CD8-positive, alpha-beta memory T cell (primary cell): ENCODE data around the gene PAN3. TPM values are rescaled to one million over a fixed set of nuclear protein-coding genes. Genes with fewer than 3 reads are reported as not detected.

Source experiments
- CTCF ChIA-PET: fragments of 350-600 bp; sonication (Branson Sonifier 250); formaldehyde crosslinking; loops from one replicate; lab custom pipeline; 2021; ENCODE audit warnings: antibody characterized with exemption; lab: Charles Lee
- POLR2A ChIA-PET: fragments of 350-600 bp; sonication (Branson Sonifier 250); formaldehyde crosslinking; loops from one replicate; lab custom pipeline; 2021; ENCODE audit warnings: antibody characterized with exemption; lab: Charles Lee
- DNase-seq, 5 donors: peaks; one replicate each; pipeline versions ENCODE4 v3.0.0 to v3.0.0-alpha.2; 2020 to 2022; ENCODE audit warnings: mixed read lengths in 1 of 5
- H3K27ac ChIP-seq: one replicate; pipeline ENCODE4 v1.7.0; 2013; ENCODE audit warnings: low read depth, mild to moderate bottlenecking, low read length, moderate library complexity
- H3K27me3 ChIP-seq: 2 replicates; pipeline ENCODE4 v1.7.0; 2013; ENCODE audit warnings: low read length, mild to moderate bottlenecking; ENCODE audit not compliant: insufficient read depth, poor library complexity, severe bottlenecking
- H3K36me3 ChIP-seq: 2 replicates; pipeline ENCODE4 v1.7.0; 2013; ENCODE audit warnings: mild to moderate bottlenecking, low read length, moderate library complexity; ENCODE audit not compliant: insufficient read depth
- H3K4me1 ChIP-seq: 2 replicates; pipeline ENCODE4 v1.7.0; 2013; ENCODE audit warnings: mild to moderate bottlenecking, low read length, moderate library complexity; ENCODE audit not compliant: insufficient read depth
- H3K4me3 ChIP-seq: 2 replicates; pipeline ENCODE4 v1.7.0; 2013; ENCODE audit warnings: mild to moderate bottlenecking, low read length
- H3K9me3 ChIP-seq: 2 replicates; pipeline ENCODE4 v1.7.0; 2013; ENCODE audit warnings: mild to moderate bottlenecking, low read length
- H3K27ac Mint-ChIP-seq, 8 donors: one replicate each; pipeline ENCODE4 v1.8.0; 2020 to 2021; ENCODE audit warnings: mixed read lengths in 8 of 8, mild to moderate bottlenecking in 6 of 8, inconsistent platforms in 3 of 8, moderate library complexity in 3 of 8
- H3K27me3 Mint-ChIP-seq, 2 donors: one replicate each; pipeline ENCODE4 v1.8.0; 2020 to 2021; ENCODE audit warnings: mixed read lengths in 2 of 2, mild to moderate bottlenecking in 1 of 2, moderate library complexity in 1 of 2
- H3K36me3 Mint-ChIP-seq, 3 donors: one replicate each; pipeline ENCODE4 v1.8.0; 2020 to 2021; ENCODE audit warnings: mixed read lengths in 3 of 3, inconsistent platforms in 1 of 3, mild to moderate bottlenecking in 1 of 3
- H3K4me1 Mint-ChIP-seq, 3 donors: one replicate each; pipeline ENCODE4 v1.8.0; 2020 to 2021; ENCODE audit warnings: mixed read lengths in 3 of 3, inconsistent platforms in 1 of 3, mild to moderate bottlenecking in 1 of 3
- H3K4me3 Mint-ChIP-seq, 7 donors: one replicate each; pipeline ENCODE4 v1.8.0; 2020 to 2021; ENCODE audit warnings: mixed read lengths in 7 of 7, mild to moderate bottlenecking in 6 of 7, moderate library complexity in 4 of 7, inconsistent platforms in 2 of 7
- H3K9me3 Mint-ChIP-seq, 5 donors: one replicate each; pipeline ENCODE4 v1.8.0; 2020 to 2022; ENCODE audit warnings: mixed read lengths in 5 of 5, mild to moderate bottlenecking in 3 of 5, moderate library complexity in 2 of 5, inconsistent platforms in 1 of 5
- polyA plus RNA-seq: library from polyadenylated mRNA; unstranded; fragments of 300-500 nt; fragmentation: Illumina TruSeq; gene quantifications from one replicate; pipeline ENCODE4 v1.2.3, GENCODE V29; 2021
- total RNA-seq, 2 experiments: library from RNA; stranded (reverse); gene quantifications; one replicate each; pipeline ENCODE4 v1.2.3, GENCODE V29; 2021

Gene PAN3
- total and polyA plus RNA-seq, 3 experiments from 2014 or later: 5.3 to 33.3 (median 33.1) TPM

DNA sequence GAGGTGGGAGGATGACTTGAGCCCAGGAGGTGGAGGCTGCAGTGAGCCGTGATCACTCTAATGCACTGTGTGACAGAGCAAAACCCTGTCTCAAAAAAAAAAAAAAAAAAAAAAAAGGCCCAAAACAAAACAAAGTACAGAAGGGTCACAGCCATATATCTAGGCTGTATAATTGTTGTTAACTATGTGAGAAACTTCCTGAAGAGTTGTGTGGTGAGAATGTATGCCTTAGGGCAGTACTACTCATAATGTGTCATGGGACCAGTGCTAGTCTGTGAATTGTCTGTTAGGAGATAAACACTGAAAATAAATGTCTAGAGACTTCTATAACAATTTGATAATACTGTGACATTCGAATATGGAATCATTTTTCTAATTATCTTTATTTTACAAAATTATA is 43.1 kb downstream of the PAN3 start:
- Histone ChIP-seq H3K4me1 (no peaks in the 10 kb centered on the region), H3K36me3 (no peaks in the 10 kb centered on the region), H3K27me3 (no peaks in the 10 kb centered on the region), H3K4me3 (no peak overlapping the region), H3K27ac (no peak overlapping the region), H3K9me3 (no peaks in the 10 kb centered on the region)
- Mint-ChIP-seq H3K36me3 (peaks cover 7 to 44% (median 12%) of the 10 kb centered on the region in 3 donors), H3K27me3 (no peaks in the 10 kb centered on the region), H3K4me1 (peaks cover 49 to 79% (median 69%) of the 10 kb centered on the region in 3 donors), H3K4me3 (no peak overlapping the region), H3K27ac (peak overlapping the region in 1 of 8 donors; percentile 5), H3K9me3 (no peaks in the 10 kb centered on the region)
- CTCF ChIA-PET: no interaction called here
- no peak for DNase-seq
- POLR2A ChIA-PET: interaction anchor here (0.6 kb wide), 1 partner anchor 595 kb away, joined by 3 read pairs; no protein-coding TSS in a partner anchor

DNA sequence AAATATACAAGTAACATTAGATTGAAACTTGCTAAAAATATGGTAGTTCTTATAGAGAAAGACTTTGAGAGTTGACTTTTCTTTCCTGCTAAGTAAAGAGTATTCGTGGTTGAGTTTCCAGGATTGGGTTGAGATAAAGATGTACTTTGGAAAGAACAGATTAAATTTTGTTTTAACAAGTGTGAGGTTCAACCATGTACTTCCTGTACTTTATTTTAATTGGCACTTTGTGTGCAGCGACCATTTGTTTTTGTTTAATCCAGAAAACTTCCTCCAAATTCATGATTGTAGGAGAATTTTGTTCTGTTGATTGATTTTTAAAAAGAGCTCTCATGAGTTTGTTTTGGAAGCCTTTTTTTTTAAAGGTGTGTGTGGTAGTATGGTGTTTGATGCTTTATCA is 46.9 kb downstream of the PAN3 start:
- H3K27ac ChIP-seq: no peak overlapping the region
- Mint-ChIP-seq H3K27me3 (no peaks in the 10 kb centered on the region), H3K27ac (peak overlapping the region in 2 of 8 donors; percentile 31 to 54), H3K9me3 (no peaks in the 10 kb centered on the region), H3K36me3 (peaks cover 0 to 52% (median 8%) of the 10 kb centered on the region in 3 donors), H3K4me1 (peaks cover 47 to 64% (median 56%) of the 10 kb centered on the region in 3 donors), H3K4me3 (no peak overlapping the region)
- H3K27me3 ChIP-seq: no peaks in the 10 kb centered on the region
- ChIA-PET CTCF (no interaction called here), POLR2A (no interaction called here)
- no peaks in the 10 kb centered on the region for H3K9me3 ChIP-seq
- no peaks in the 10 kb centered on the region for H3K36me3 ChIP-seq
- H3K4me3 ChIP-seq: no peak overlapping the region
- no peak for DNase-seq
- no peaks in the 10 kb centered on the region for H3K4me1 ChIP-seq

DNA sequence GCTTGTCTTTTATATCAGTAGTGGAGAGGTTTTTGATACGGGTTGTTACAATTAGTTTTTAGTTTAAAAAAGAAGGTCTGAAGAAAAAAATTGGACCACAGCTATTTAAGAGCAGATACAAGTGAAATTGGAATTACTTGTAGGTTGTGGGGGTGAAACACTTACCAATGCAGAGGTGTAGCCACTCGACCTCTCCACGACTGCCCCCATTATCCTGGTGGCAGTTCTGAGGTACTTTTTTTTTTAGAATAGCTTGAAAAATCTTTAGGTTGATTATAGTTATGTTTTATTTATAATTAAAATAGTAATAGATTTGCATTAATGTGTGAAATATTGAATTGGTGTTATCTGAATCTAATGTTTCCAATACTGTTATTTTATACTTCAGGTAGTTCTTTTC is 60.7 kb downstream of the PAN3 start:
- Histone ChIP-seq H3K9me3 (no peaks in the 10 kb centered on the region), H3K4me3 (no peak overlapping the region), H3K27me3 (no peaks in the 10 kb centered on the region), H3K4me1 (peaks cover 3% of the 10 kb centered on the region), H3K36me3 (peaks cover 6% of the 10 kb centered on the region), H3K27ac (no peak overlapping the region)
- H3K9me3 Mint-ChIP-seq: no peaks in the 10 kb centered on the region
- peaks cover 9 to 22% (median 17%) of the 10 kb centered on the region in 3 donors for H3K4me1 Mint-ChIP-seq
- H3K36me3 Mint-ChIP-seq: peaks cover 0 to 61% (median 12%) of the 10 kb centered on the region in 3 donors
- H3K27me3 Mint-ChIP-seq: no peaks in the 10 kb centered on the region
- ChIA-PET CTCF (no interaction called here), POLR2A (no interaction called here)
- H3K27ac Mint-ChIP-seq: no peak overlapping the region
- no peak for DNase-seq
- no peak overlapping the region for H3K4me3 Mint-ChIP-seq

DNA sequence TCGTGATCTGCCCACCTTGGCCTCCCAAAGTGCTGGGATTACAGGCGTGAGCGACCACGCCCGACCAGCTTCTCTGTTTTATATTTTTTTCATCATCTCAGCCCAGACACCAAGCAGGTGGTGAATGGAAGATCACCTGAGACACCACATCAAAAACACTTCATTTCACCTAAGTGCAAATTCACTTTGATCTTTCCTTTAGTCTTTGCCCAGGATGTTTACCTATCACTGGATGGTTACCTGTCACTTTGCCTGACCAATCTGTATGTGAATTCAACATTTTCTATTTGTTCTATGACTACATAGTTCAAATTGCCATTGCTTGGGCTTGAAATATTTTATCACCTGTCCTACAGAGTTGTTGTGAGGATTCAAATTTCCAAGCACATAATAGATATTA is 65.7 kb downstream of the PAN3 start:
- Mint-ChIP-seq H3K27ac (peak overlapping the region in 1 of 8 donors; percentile 17), H3K9me3 (no peaks in the 10 kb centered on the region), H3K27me3 (no peaks in the 10 kb centered on the region), H3K36me3 (peaks cover 0 to 61% (median 27%) of the 10 kb centered on the region in 3 donors), H3K4me1 (peaks cover 34 to 52% (median 47%) of the 10 kb centered on the region in 3 donors), H3K4me3 (peak overlapping the region in 1 of 7 donors; percentile 43)
- Histone ChIP-seq H3K27ac (no peak overlapping the region), H3K27me3 (no peaks in the 10 kb centered on the region), H3K4me1 (peaks cover 8% of the 10 kb centered on the region), H3K4me3 (no peak overlapping the region), H3K36me3 (peaks cover 5% of the 10 kb centered on the region), H3K9me3 (no peaks in the 10 kb centered on the region)
- no peak for DNase-seq
- POLR2A ChIA-PET: no interaction called here
- CTCF ChIA-PET: no interaction called here

DNA sequence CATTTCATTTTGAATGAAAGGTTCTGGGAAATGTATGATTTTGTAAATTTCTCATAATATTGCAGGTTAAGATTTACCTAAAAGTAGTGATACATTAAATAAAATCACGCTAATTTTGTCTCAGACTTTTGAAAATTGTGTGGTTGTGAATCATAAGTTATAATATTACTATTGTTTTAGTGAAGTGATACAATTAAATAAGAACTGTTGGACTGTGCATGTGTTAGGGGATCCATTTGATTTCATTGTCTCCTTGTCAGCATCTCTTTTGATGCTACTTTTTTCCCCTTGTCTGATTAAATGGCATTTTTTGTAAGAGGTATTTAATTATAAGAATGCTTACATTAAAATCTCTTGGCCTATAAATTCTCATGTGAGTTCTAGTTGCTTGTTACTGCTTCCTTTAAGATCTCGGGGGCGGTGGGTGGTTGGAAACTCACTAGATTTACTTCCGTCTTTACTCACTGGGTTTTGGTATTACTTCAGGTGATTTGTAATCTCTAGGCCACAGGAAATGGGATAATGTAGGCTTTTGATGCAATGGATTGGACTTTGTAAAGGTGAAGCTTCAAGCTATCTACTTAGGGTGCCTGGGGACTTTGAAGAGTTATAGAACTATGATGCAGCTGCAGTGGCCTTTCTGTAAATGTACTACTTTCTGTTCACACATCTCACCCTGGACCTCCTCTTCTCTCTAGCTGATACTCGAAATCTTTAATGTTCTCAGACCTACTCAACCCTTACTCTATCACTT is 66.5 kb downstream of the PAN3 start:
- Histone ChIP-seq H3K9me3 (no peaks in the 10 kb centered on the region), H3K27me3 (no peaks in the 10 kb centered on the region), H3K36me3 (peaks cover 5% of the 10 kb centered on the region), H3K4me3 (no peak overlapping the region), H3K27ac (no peak overlapping the region), H3K4me1 (peaks cover 8% of the 10 kb centered on the region)
- ChIA-PET POLR2A (interaction anchor here (0.6 kb wide), 1 partner anchor 67 kb away, joined by 3 read pairs; the partner anchor contains the start of gene PAN3), CTCF (no interaction called here)
- peak overlapping the region in 4 of 8 donors; percentile 15 to 62 (median 26) for H3K27ac Mint-ChIP-seq
- DNase-seq: no peak
- H3K4me3 Mint-ChIP-seq: peak overlapping the region in 1 of 7 donors; percentile 40
- peaks cover 34 to 55% (median 51%) of the 10 kb centered on the region in 3 donors for H3K4me1 Mint-ChIP-seq
- no peaks in the 10 kb centered on the region for H3K9me3 Mint-ChIP-seq
- no peaks in the 10 kb centered on the region for H3K27me3 Mint-ChIP-seq
- H3K36me3 Mint-ChIP-seq: peaks cover 0 to 60% (median 29%) of the 10 kb centered on the region in 3 donors

DNA sequence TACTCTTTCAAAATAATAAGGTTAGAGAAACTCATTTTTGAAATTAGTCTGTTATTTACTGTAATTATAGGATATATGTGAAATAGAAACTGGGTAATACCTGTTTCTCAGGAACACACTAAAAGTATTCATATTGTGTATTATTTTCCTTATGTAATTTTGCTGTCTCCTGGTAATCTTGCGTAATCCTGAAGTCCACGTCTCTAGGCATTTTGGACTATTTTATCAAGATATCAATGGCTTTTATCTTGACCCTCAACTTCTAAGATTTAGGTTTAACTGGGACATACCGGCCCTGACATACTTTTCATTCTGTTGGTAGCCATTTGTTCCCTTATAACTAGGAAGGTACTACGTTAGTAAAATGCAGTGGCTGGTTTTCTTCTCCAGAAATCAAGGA is 80.3 kb downstream of the PAN3 start:
- H3K27ac Mint-ChIP-seq: peak overlapping the region in 1 of 8 donors; percentile 36
- no peaks in the 10 kb centered on the region for H3K9me3 Mint-ChIP-seq
- POLR2A ChIA-PET: no interaction called here

DNA sequence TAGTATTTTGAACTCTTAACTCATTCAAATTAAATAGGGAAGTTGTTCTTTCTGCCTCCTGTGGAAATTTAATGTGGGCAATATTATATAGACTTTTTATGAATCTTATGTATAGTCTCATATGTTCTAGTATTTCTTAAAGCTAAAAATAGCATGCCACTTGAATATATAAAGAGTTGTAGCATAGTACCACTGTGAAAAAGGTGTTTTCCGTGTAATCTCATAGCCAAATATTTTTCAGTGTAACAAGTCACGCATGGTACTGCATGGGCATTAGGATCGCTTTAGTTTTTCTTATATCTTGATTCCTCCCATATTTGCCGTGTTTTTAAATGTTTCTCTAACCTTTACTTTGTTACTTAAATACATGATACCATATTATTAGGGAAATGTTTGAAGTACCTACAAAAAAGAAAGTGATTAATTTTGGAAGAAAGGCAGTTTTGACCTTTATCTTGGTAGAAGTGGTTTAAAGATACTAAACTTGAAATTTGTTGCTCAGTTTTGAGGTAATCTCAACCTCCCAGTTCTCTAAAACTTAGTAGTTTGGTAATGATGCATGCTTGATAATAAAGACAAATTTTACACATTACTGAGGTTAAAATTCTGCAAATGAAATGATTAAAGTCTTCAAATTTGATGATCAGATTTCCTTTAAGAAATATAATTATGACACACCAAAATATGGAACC is 81.2 kb downstream of the PAN3 start:
- no peaks in the 10 kb centered on the region for H3K36me3 ChIP-seq
- ChIA-PET POLR2A (no interaction called here), CTCF (no interaction called here)
- peaks cover 18 to 29% (median 25%) of the 10 kb centered on the region in 3 donors for H3K4me1 Mint-ChIP-seq
- H3K27me3 ChIP-seq: no peaks in the 10 kb centered on the region
- no peaks in the 10 kb centered on the region for H3K9me3 ChIP-seq
- no peaks in the 10 kb centered on the region for H3K9me3 Mint-ChIP-seq
- peaks cover 2 to 28% (median 5%) of the 10 kb centered on the region in 3 donors for H3K36me3 Mint-ChIP-seq
- H3K4me3 Mint-ChIP-seq: no peak overlapping the region
- H3K4me1 ChIP-seq: no peaks in the 10 kb centered on the region
- no peaks in the 10 kb centered on the region for H3K27me3 Mint-ChIP-seq
- H3K4me3 ChIP-seq: no peak overlapping the region
- DNase-seq: no peak
- H3K27ac Mint-ChIP-seq: peak overlapping the region in 1 of 8 donors; percentile 32
- H3K27ac ChIP-seq: no peak overlapping the region

More for the DNA sequence above, 80.3 kb downstream of the PAN3 start:
- Histone ChIP-seq H3K4me1 (no peaks in the 10 kb centered on the region), H3K36me3 (no peaks in the 10 kb centered on the region), H3K27me3 (no peaks in the 10 kb centered on the region), H3K4me3 (no peak overlapping the region), H3K27ac (no peak overlapping the region), H3K9me3 (no peaks in the 10 kb centered on the region)
- no peaks in the 10 kb centered on the region for H3K27me3 Mint-ChIP-seq
- no peak for DNase-seq
- peaks cover 7 to 30% (median 8%) of the 10 kb centered on the region in 3 donors for H3K36me3 Mint-ChIP-seq
- CTCF ChIA-PET: no interaction called here
- H3K4me3 Mint-ChIP-seq: no peak overlapping the region
- H3K4me1 Mint-ChIP-seq: peaks cover 22 to 34% (median 27%) of the 10 kb centered on the region in 3 donors

DNA sequence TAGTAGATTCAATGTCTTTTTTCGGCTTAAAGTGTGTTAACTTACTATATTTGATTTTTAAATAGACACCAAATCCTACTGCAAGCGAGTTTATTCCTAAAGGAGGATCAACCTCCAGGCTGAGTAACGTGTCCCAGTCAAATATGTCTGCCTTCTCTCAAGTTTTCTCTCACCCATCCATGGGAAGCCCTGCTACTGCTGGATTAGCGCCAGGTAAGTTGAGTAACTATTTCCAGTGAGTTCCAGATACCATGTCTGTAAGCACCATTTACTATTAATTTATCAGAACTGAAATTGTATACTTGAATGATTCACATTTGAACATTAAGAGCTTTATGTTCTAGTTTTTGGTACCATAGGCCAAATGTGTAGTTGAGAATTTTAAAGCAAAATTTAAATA is 81.8 kb downstream of the PAN3 start:
- Mint-ChIP-seq H3K9me3 (no peaks in the 10 kb centered on the region), H3K27ac (no peak overlapping the region), H3K4me3 (no peak overlapping the region), H3K36me3 (peaks cover 0 to 27% (median 3%) of the 10 kb centered on the region in 3 donors), H3K27me3 (no peaks in the 10 kb centered on the region), H3K4me1 (peaks cover 16 to 27% (median 23%) of the 10 kb centered on the region in 3 donors)
- no peak overlapping the region for H3K27ac ChIP-seq
- no peaks in the 10 kb centered on the region for H3K27me3 ChIP-seq
- H3K4me1 ChIP-seq: no peaks in the 10 kb centered on the region
- CTCF ChIA-PET: no interaction called here
- DNase-seq: no peak
- H3K4me3 ChIP-seq: no peak overlapping the region
- H3K9me3 ChIP-seq: no peaks in the 10 kb centered on the region
- POLR2A ChIA-PET: no interaction called here
- H3K36me3 ChIP-seq: no peaks in the 10 kb centered on the region
